ENCODE results near the gene STS. TPM values are rescaled to one million over a fixed set of nuclear protein-coding genes. Genes with fewer than 3 reads are reported as not detected.
A peak's percentile ranks its signal among the peaks of the same experiment; 100 is the strongest.

The STS gene
- total RNA-seq, 2 donors from 2014 or later: 3.6 TPM

GRCh38 chrX:7112071-7112470 lies 35.4 kb upstream of the STS start:
- Histone ChIP-seq H3K4me3 (no peak overlapping the region), H3K36me3 (replicated peaks in 1 of 2; ENCODE audit: insufficient read depth in 1 of 2, low read depth in 2 of 2) (no peaks in the 10 kb centered on the region), H3K4me1 (no peaks in the 10 kb centered on the region), H3K27ac (no peak overlapping the region), H3K9me3 (no peaks in the 10 kb centered on the region), H3K27me3 (no peaks in the 10 kb centered on the region)
- DNase-seq (no peak), ATAC-seq (no peak)
- intact Hi-C loops (cut with DNase I): no loop called here
- TF ChIP-seq POLR2A (IDR thresholded peaks at IDR 0.05): no peak
- TF ChIP-seq, protein P1, sequence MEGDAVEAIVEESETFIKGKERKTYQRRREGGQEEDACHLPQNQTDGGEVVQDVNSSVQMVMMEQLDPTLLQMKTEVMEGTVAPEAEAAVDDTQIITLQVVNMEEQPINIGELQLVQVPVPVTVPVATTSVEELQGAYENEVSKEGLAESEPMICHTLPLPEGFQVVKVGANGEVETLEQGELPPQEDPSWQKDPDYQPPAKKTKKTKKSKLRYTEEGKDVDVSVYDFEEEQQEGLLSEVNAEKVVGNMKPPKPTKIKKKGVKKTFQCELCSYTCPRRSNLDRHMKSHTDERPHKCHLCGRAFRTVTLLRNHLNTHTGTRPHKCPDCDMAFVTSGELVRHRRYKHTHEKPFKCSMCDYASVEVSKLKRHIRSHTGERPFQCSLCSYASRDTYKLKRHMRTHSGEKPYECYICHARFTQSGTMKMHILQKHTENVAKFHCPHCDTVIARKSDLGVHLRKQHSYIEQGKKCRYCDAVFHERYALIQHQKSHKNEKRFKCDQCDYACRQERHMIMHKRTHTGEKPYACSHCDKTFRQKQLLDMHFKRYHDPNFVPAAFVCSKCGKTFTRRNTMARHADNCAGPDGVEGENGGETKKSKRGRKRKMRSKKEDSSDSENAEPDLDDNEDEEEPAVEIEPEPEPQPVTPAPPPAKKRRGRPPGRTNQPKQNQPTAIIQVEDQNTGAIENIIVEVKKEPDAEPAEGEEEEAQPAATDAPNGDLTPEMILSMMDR (IDR thresholded peaks at IDR 0.05): no peak
- WGBS, 2 donors: 90 to 96% methylated on average over 7 of the region's 7 CpGs

GRCh38 chrX:7115557-7115956 lies 32.0 kb upstream of the STS start:
- intact Hi-C loops (cut with DNase I): no loop called here
- no peaks in the 10 kb centered on the region for H3K9me3 ChIP-seq
- ATAC-seq: no peak
- no peak overlapping the region for H3K27ac ChIP-seq
- H3K4me3 ChIP-seq: no peak overlapping the region
- peaks cover 10% of the 10 kb centered on the region for H3K4me1 ChIP-seq
- TF ChIP-seq, protein P1 (IDR thresholded peaks at IDR 0.05): no peak
- no peak for TF ChIP-seq POLR2A (IDR thresholded peaks at IDR 0.05)
- WGBS, 2 donors: 57 to 82% methylated on average over 6 of the region's 6 CpGs
- peak in 1 of 4 donors; percentile 6 for DNase-seq
- H3K27me3 ChIP-seq: no peaks in the 10 kb centered on the region
- H3K36me3 ChIP-seq (replicated peaks in 1 of 2; ENCODE audit: insufficient read depth in 1 of 2, low read depth in 2 of 2): no peaks in the 10 kb centered on the region

GRCh38 chrX:7116081-7116480 lies 31.4 kb upstream of the STS start:
- Histone ChIP-seq H3K4me3 (no peak overlapping the region), H3K27me3 (no peaks in the 10 kb centered on the region), H3K9me3 (no peaks in the 10 kb centered on the region), H3K27ac (no peak overlapping the region), H3K36me3 (replicated peaks in 1 of 2; ENCODE audit: insufficient read depth in 1 of 2, low read depth in 2 of 2) (no peaks in the 10 kb centered on the region), H3K4me1 (peaks cover 15% of the 10 kb centered on the region)
- intact Hi-C loops (cut with DNase I): no loop called here
- TF ChIP-seq, protein P1 (IDR thresholded peaks at IDR 0.05): no peak
- TF ChIP-seq POLR2A (IDR thresholded peaks at IDR 0.05): no peak
- 76 to 93% methylated on average over 3 of the region's 3 CpGs for WGBS, 2 donors
- DNase-seq: no peak
- no peak for ATAC-seq

GRCh38 chrX:7117587-7117986 lies 29.9 kb upstream of the STS start:
- Histone ChIP-seq H3K4me1 (peaks cover 23% of the 10 kb centered on the region), H3K27ac (no peak overlapping the region), H3K4me3 (no peak overlapping the region), H3K9me3 (no peaks in the 10 kb centered on the region), H3K27me3 (no peaks in the 10 kb centered on the region), H3K36me3 (replicated peaks in 1 of 2; ENCODE audit: insufficient read depth in 1 of 2, low read depth in 2 of 2) (no peaks in the 10 kb centered on the region)
- TF ChIP-seq, protein P1 (IDR thresholded peaks at IDR 0.05): no peak
- no peak for TF ChIP-seq POLR2A (IDR thresholded peaks at IDR 0.05)
- DNase-seq: no peak
- intact Hi-C loops (cut with DNase I): no loop called here
- no peak for ATAC-seq
- WGBS, 2 donors: 96 to 100% methylated on average over 2 of the region's 3 CpGs

Measured in body of pancreas (tissue), 4 donors.